Activated CD4-positive, CD25-positive, alpha-beta regulatory T cell (primary cell): ENCODE measurements around the gene PPP4C.
"Not testable (repeated sequence)": the region's sequence is repeated elsewhere in the genome, so short reads cannot be mapped to it uniquely, and the experiment has no call there.

ENCODE experiments used
- DNase-seq, 4 experiments: peaks; one replicate each; lab custom pipeline; 2025; lab: John Stamatoyannopoulos, UW

Gene PPP4C

GRCh38 chr16:30096862-30097563 is 21.2 kb downstream of the PPP4C start:
- no peak for DNase-seq

DNA sequence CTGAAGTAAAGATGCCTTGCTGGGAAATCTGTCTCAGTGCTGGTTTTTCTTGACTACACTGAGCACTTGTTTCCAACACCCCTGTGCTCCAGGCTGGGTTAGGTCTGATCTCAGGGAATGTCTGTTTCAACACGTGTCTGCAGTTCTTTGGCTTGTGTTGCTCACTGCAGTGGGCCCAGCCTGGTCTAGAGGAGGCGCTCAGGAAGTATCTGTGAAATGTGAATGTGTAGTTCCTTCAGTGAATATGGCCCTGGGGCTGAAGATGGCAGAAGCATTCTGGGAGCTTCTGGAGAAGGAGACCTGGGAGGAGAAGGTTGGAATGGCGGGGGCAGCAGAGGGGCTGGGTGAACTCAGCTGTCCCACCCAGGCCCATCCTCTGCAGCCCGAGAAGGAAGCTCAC is 28.3 kb downstream of the PPP4C start:
- DNase-seq = no peak

DNA sequence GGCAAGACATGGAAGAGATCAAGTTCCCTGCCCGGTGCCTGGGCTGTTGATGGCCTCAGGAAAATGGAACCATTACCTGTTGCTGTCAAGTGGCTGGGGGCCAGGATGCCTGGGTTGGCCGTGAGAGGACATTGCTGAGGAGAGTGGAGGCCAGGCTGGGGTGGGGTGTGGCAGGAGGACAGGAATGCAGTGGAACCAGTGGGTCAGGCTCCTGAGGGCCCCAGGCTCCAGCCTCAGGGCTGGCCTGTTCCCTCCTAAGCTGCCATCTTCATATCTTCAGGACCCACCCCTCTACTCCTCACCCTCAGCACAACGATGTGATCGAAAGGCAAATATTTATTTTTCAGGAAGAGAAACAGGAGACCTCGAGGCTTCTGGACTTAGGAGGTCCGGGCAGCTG is 28.7 kb downstream of the PPP4C start:
- DNase-seq = no peak

GRCh38 chr16:30108059-30108850 is 32.5 kb downstream of the PPP4C start:
- no peak for DNase-seq

GRCh38 chr16:30110661-30111060 is 34.9 kb downstream of the PPP4C start:
- DNase-seq = no peak

DNA sequence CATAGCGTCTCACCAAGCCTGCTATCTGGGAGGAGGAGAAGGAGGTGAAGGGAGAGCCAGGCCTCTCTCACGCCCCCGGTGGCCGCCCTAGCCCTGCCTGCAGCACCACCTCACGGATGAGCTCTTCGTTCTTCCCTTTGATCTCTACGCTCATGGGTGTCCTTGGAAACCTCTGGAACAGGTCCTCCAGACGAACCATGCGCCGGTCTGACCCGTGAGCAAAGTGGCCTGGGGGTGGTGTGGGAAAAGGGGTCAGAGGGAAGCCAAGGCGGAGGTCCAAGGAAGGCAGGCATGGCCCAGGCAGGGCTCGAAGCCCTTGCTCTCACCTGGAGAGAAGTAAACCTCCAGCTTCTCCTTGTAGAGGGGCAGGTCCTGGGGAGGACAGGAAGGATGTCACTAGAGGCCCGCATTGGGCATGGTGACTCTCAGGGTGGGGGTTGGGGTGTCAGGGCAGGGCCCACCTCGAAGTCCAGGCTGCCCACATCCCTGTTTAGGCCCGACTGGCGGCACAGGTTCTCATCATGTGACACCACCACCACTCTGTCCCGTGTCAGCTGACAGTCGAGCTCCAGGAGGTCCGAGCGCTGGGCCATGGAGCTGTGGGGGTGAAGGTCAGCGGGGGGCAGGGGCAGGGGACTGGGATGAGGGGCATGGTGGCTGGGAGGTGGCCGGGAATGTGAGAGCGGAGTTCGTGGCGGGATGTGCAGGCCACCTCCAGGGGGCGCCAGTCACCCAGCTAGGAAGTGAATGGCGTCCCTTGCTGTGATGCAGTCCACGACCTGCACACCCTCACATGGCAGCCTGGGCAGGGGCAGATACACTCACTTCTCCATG is 36.6 kb downstream of the PPP4C start:
- peak; percentile 13 to 56 (median 44) for DNase-seq

GRCh38 chr16:30113031-30113710 is 37.4 kb downstream of the PPP4C start, which contains the start of gene GDPD3:
Gene GDPD3, minus strand, starts transcription at chr16:30113537. Its CDS starts 59 bp downstream, at chr16:30113478.
- no peak for DNase-seq

DNA sequence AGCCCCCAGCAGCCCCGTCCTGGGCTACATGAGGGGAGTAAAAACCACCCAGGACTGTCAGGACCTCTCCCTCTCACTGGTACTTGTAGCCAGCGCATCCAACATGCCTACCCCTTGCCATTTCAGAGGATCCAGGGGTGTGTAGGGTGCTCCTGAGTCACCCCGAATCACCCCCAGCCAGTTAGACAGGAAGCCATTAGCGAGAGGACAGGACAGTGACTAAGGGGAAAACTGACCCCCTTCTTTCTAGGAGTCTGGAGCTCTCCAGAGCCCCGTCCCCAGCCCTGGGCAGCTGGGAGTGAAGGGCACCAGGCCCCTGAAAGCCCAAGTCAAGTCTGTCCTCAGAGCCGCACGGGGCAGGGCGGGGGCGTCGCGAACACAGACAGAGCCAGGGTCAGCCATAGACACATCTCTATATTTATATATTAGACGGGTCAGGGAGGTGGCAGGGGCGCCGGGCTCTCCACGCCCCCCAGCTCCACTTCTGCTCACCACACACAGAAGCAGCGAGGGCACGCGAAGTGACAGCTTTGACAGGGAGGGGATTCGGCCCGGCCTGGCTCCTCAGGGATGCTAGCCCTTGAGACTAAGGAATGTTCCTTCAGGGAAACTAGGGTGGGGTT is 38.0 kb downstream of the PPP4C start:
- DNase-seq = no peak

DNA sequence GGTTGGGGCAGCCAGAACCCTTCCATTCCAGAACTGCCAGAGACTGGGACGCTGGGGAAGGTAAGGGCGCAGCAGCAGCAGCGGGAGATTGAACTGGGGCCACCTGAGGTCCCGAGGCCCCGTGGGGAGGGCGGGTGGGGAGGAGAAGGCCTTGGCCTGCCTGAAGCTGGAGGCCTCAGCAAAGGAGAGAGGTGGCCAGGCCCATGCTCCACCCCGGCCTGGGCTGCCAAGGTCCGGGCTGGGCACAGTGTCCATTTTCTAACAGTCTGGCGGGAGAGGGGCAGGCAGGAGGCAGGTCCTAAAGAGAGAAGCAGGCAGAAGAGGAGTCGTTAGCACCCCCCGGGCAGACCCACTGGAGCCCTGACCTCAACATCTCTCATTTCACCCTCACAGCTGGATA is 38.6 kb downstream of the PPP4C start:
- no peak for DNase-seq

DNA sequence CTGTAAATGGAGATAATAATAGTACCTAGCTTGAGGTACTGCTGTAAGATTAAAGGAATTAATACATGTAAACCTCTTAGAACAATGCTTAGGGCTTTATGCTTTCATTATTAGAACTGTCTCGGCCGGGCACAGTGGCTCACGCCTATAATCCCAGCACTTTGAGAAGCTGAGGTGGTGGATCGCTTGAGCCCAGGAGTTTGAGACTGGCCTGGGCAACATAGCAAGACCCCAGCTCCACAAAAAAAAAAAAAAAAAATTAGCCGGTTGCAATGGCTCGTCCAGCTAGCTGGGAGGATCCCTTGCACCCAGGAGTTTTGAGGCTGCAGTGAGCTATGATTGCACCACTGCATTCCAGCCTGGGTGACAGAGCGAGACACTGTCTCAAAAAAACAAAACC is 39.0 kb downstream of the PPP4C start:
- not testable (repeated sequence) for DNase-seq

- DNase-seq = no peak
Measured at GRCh38 chr16:30115238-30115637, 39.4 kb downstream of the PPP4C start.

DNA sequence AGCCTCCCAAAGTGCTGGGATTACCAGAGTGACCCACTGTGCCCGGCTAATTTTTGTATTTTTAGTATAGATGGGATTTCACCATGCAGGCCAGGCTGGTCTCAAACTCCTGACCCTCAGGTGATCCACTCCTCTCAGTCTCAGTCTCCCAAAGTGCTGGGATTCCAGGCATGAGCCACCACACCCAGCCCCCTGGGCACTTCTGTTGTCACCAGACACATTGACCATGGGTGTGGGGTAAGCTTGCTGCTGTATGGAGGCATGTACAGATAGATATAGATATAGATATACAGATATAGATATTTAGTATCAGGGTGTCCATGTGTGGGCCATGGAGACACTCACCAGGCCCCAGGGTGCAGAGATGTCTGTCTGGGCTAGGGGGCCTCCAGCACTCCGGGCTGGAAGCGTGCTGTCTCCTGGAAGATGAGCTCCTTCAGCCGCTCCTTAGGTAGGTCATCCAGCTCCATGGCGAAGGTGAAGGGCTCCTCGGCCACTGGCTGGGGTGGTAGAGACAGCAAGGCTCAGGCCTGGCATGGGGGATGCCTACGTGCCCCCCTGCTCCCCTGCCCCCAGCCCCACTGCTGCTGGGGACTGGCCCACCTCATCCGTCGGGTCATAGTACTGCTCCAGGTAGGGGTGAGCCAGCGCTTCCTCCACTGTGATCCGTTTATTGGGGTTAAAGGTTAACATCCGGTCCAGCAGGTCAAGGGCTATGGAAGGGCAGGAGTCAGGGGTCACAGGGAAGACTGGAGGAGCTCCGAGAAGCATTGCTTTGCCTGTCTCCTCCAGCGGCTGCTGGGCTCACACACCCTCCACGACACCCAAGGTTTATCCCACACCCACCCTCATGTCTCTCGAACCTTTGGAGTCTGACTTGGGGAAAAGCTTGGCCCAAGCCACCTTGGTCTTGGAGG is 40.8 kb downstream of the PPP4C start:
- no peak for DNase-seq

GRCh38 chr16:30117768-30118167 is 42.0 kb downstream of the PPP4C start:
- DNase-seq = no peak

GRCh38 chr16:30119428-30119827 is 43.6 kb downstream of the PPP4C start:
- no peak for DNase-seq

DNA sequence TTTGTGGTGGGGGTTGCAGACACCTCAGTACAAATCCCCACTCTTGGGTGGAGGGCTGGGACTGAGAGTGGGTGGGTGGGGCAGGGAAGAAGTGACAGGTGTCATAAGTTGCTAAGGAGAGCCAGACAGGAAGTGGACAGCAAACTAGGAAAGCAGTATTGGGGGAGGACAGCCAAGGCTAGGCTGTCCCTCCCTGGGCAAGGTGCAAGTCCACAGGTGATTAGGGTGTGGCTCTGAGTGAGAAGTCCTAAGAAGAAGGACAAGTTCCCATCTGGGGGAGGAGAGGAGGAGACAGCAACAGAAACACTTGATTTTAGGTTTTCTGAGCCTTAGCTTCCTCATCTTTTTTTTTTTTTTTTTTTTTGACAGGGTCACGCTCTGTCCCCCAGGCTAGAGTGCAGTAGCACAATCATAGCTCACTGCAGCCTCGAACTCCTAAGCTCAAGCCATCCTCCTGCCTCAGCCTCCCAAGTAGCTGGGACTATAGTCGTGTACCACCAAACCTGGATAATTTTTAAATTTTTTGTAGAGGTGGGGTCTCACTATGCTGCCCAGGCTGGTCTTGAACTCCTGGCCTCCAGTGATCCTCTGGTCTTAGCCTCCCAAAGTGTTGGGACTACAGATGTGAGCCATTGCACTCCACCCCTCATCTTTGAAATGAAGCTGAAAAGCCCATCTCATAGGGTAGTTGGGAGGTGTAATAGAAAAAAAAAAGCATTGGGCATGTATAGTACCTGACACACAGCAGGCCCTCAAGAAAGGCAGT is 44.7 kb downstream of the PPP4C start:
- no peak for DNase-seq

DNA sequence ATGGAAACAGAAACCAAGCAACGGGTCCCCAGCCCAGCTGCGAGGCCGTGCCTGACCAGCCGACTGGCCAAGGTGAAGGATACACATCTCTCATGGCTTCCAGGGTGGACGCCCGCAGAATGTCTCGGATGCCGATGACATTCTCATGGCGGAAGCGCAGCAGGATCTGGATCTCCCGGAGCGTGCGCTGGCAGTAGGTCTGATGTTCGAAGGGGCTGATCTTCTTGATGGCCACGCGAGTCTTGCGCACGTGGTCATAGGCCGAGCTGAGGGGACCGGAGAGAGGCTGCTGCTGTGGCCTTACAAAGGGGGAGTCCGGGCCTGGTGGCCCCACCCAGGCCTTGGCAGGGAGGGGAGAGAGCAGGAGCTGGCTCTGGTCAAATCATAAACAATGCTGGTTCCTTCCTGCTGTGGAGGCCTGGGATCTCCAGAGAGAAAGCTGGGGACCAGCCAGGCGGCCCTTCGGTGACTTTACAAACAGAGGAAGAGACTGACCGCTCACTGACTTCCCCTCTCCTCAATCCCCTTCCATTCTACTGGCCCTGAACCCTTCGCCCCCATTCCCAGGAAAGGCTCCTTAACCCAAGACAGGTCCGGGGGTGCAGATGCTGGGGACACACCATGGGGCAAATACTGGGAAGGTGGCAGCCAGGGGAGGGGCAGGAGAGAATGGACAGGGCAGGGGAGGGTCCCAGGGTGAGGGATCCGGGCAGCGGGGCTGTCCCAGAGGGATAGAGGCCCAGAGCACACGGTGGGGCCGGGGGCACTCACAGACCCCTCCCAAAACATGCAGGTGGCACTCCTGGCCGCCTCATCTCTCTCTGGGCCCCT is 46.2 kb downstream of the PPP4C start:
- no peak for DNase-seq

- DNase-seq = peak in 1 of 4 experiments; percentile 8
Measured at GRCh38 chr16:30122604-30123160, 46.9 kb downstream of the PPP4C start.

- DNase-seq = no peak
Measured at GRCh38 chr16:30124985-30125379, 49.2 kb downstream of the PPP4C start.
